Neutrophil (primary cell): Measurements from ENCODE around the gene LSM7.

Experiments
- H3K27ac ChIP-seq: fragments of 200-600 bp; sonication (generic); 2 replicates; pipeline ENCODE4 v1.5.1; 2016; ENCODE audit warnings: mild to moderate bottlenecking, moderate library complexity
- H3K27me3 ChIP-seq: fragments of 200-600 bp; sonication (generic); 2 replicates; pipeline ENCODE4 v1.6.0; 2016; ENCODE audit warnings: mild to moderate bottlenecking
- H3K36me3 ChIP-seq: fragments of 200-600 bp; sonication (generic); 2 replicates; pipeline ENCODE4 v1.5.1; 2017
- H3K4me1 ChIP-seq, 2 experiments: fragments of 200-600 bp in 1 of 2; sonication (generic) in 1 of 2; 1 replicate in 1 of 2; 2 replicates in 1 of 2; pipeline versions ENCODE4 v1.5.1 to v1.6.1; 2013 to 2016; ENCODE audit warnings: low read depth in 1 of 2, low read length in 1 of 2, mild to moderate bottlenecking in 1 of 2, moderate library complexity in 1 of 2; ENCODE audit not compliant: control insufficient read depth in 1 of 2, insufficient read depth in 1 of 2
- H3K4me3 ChIP-seq, 2 experiments: fragments of 200-600 bp in 1 of 2; sonication (generic) in 1 of 2; 1 replicate in 1 of 2; 2 replicates in 1 of 2; pipeline ENCODE4 v1.5.1; 2013 to 2016; ENCODE audit warnings: low read depth in 1 of 2, low read length in 1 of 2, mild to moderate bottlenecking in 1 of 2, moderate library complexity in 1 of 2
- H3K9me3 ChIP-seq: fragments of 200-600 bp; sonication (generic); 2 replicates; pipeline ENCODE4 v1.5.1; 2016
- TF ChIP-seq, protein P1 (sequence below): fragments of 200-600 bp; sonication (generic); IDR thresholded peaks from 2 replicates; pipeline ENCODE4 v1.5.1; 2016; ENCODE audit warnings: antibody characterized with exemption

The LSM7 gene

DNA sequence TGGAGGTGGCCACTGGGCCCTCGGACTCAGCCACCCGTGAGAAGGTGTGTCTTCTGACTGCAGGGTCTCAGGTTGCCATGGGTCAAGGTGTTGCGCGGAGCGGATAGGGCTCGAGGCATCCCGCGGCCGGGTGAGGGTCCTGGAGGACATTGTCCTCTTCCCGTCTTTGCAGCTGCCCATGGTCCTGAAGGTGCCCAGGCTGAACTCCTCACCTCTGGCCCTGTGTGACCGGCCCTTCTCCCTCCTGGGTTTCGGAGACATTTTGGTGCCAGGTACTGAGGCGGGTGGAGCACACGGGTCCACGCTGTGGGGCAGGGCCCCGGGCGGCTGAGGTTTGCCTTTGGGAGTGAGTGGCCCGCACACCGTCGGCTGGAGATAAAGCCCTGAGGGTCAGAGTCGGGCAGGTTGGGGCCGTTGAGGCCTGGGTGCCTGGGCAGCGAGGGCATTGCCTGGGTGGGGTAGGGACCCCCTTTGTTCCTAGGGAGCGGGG, 16.0 kb upstream of the LSM7 start:
- Histone ChIP-seq H3K36me3 (peaks cover 60% of the 10 kb centered on the region), H3K27ac (no peak overlapping the region)

DNA sequence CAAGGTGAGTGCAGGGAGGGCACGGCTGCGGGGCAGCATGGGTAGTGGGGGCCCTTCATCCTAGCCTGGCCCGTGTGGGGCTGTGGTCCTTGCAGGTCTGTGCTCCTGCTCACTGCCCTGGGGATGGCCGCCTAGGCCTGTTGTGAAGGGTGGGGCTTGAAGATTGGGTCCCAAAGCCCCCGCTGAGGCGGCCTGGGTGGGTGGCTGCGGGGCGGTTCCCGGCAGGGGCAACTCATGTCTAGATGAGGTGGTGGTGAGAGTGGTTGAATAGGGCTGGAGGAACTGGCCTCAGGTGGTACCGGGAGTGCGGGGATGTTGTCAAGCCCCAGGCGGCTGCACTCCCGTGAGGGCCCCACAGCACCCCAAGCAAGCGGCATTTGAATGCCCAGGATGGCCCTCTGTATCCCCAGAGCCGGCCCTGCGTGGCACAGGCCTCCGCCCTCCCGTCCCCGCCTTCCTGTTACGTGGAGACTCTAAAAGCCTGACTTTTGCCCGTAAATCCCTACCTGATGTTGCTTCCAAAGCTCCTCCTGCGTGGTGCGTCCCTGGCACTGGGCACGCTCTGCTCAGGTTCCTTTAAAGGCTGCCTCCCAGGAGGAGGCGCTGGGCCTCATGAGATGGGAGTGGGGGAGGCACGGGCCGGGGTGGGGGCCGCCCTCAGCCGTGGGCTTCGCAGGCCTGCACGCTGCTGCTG, 15.1 kb upstream of the LSM7 start:
- H3K4me1 ChIP-seq: no peaks in the 10 kb centered on the region
- TF ChIP-seq, protein P1, sequence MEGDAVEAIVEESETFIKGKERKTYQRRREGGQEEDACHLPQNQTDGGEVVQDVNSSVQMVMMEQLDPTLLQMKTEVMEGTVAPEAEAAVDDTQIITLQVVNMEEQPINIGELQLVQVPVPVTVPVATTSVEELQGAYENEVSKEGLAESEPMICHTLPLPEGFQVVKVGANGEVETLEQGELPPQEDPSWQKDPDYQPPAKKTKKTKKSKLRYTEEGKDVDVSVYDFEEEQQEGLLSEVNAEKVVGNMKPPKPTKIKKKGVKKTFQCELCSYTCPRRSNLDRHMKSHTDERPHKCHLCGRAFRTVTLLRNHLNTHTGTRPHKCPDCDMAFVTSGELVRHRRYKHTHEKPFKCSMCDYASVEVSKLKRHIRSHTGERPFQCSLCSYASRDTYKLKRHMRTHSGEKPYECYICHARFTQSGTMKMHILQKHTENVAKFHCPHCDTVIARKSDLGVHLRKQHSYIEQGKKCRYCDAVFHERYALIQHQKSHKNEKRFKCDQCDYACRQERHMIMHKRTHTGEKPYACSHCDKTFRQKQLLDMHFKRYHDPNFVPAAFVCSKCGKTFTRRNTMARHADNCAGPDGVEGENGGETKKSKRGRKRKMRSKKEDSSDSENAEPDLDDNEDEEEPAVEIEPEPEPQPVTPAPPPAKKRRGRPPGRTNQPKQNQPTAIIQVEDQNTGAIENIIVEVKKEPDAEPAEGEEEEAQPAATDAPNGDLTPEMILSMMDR: no peak
- H3K4me3 ChIP-seq: no peak overlapping the region
- no peak overlapping the region for H3K27ac ChIP-seq
- H3K36me3 ChIP-seq: peaks cover 63% of the 10 kb centered on the region
- no peaks in the 10 kb centered on the region for H3K9me3 ChIP-seq
- no peaks in the 10 kb centered on the region for H3K27me3 ChIP-seq

More for the DNA sequence above, 16.0 kb upstream of the LSM7 start:
- no peak overlapping the region for H3K4me3 ChIP-seq
- no peaks in the 10 kb centered on the region for H3K9me3 ChIP-seq
- no peaks in the 10 kb centered on the region for H3K4me1 ChIP-seq
- H3K27me3 ChIP-seq: no peaks in the 10 kb centered on the region
- TF ChIP-seq, protein P1: no peak

DNA sequence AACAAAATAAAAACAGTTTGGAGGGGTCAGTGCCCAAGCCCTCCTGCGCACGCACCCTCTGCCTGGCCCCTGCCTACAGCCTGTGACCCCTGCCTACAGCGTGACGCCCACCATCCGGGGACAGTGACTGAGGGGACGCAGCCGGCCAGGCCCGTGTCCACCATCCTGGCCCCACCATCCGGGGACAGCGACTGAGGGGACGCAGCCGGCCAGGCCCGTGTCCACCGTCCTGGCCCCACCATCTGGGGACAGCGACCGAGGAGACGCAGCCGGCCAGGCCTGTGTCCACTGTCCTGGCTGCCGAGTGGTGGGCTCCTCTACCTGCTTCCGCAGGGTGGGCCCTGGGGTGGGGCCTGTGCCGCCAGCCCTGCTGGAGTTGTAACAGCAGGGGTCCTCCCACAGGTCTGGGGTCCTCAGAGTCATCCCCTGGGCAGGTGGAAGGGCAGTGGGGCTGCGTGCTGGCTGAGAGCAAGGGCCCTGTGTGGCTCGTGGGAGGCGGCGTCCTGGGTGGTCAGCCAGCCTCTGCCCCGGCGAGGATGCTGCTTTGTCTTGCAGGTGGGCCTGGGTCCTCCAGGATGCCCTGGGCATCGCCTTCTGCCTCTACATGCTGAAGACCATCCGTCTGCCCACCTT, 14.4 kb upstream of the LSM7 start:
- Histone ChIP-seq H3K4me3 (no peak overlapping the region), H3K9me3 (no peaks in the 10 kb centered on the region), H3K4me1 (no peaks in the 10 kb centered on the region), H3K27ac (no peak overlapping the region), H3K36me3 (peaks cover 67% of the 10 kb centered on the region), H3K27me3 (no peaks in the 10 kb centered on the region)
- TF ChIP-seq, protein P1: no peak

DNA sequence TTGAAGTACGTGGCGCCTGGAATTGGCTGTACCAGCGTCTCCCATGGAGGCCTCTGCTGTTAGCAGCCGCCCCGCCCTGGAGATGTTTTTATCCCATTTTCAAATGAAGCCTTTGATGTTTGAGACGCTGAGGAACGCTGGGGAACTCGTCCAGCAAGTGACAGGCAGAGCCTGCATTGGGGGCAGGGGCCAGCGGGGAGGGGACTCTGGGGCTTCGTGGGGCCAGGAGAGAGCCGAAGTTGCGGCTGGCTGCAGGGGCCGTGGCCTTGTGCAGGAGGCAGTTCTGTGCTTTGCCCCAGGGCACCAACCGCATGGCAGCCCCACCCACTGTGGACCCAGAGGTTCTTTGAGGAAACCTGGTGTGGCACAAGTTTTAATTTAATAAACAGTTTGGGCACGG, 13.6 kb upstream of the LSM7 start:
- Histone ChIP-seq H3K9me3 (no peaks in the 10 kb centered on the region), H3K27ac (no peak overlapping the region), H3K27me3 (no peaks in the 10 kb centered on the region), H3K4me1 (no peaks in the 10 kb centered on the region), H3K4me3 (no peak overlapping the region), H3K36me3 (peaks cover 68% of the 10 kb centered on the region)
- TF ChIP-seq, protein P1: no peak

DNA sequence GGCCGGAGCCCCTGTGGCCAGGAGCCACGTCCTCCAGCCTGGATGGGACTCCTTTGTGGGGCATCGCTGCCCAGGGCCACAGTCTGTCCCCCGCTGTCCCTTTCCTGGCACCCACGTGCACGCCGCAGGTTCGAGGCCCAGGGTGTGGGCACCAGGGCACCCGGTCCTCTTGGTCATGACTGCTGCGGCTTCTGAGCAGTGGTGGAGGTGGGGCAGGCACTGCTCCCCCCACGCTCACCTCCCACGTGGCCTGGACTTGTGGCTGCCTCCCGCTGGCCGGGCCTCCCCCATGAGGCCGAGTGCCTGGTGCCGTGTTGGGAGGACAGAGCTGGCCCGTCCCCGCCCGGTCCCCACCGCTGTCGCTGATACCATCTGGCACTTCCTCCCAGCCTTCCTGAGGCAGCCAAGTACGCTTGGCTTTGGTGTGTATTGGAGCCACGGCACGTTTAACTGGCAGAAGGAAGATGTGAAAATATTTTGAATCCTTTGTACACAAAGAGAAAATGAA, 12.9 kb upstream of the LSM7 start:
- Histone ChIP-seq H3K27me3 (no peaks in the 10 kb centered on the region), H3K4me1 (no peaks in the 10 kb centered on the region), H3K27ac (no peak overlapping the region), H3K36me3 (peaks cover 63% of the 10 kb centered on the region), H3K4me3 (no peak overlapping the region), H3K9me3 (no peaks in the 10 kb centered on the region)
- TF ChIP-seq, protein P1: no peak
